ENCODE results near the gene MIA3.

Gene MIA3

DNA sequence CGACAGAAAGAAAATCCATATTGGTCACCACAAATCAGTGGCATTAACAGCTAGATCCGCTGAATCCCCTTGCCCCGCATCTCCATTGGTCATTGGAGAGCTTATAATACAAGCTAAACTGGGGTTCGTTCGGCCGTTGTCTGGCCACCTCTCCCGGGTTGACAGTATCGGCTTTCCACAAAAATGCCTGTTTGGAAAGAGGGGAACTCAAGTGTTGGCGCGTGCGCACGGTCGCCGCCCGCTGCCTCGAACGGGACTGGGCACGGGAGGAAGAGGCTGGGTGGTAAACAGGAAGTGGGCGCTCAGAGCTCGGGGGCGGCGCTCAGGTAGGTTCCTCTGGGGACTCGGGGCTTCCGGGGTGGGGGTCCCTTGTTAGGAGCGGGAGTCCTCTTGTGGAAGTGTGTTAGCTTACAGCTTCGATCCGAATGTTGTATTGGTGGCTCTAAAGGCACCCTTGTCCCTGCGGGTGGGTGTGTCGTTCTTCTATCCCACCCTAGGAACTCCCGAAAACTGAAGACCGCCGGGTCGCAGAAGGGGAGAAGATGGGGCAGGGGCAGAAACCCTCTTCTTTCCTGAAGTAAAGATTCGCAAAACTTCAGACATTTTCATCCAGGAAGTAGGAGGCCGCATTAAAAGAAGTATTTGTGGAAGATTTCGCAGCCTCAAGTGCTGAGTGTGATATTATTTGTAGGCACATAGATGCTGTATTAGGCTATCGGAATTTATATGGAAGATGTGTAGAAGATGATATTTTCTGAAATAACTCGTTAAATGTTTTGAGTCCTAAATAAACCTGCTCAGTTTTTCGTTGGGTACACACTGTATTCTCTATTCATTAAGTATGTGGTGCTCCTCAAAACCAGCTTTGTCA, 95.4 kb downstream of the MIA3 start:
- no peaks in the 10 kb centered on the region for H3K27me3 Mint-ChIP-seq
- peak overlapping the region; percentile 100 for H3K4me3 Mint-ChIP-seq
- no peaks in the 10 kb centered on the region for H3K9me3 Mint-ChIP-seq (ENCODE audit: low read depth)
- H3K4me1 Mint-ChIP-seq (ENCODE audit: low read depth): peaks cover 55% of the 10 kb centered on the region
- peak overlapping the region; percentile 99 for H3K27ac Mint-ChIP-seq
- peaks cover 4% of the 10 kb centered on the region for H3K36me3 Mint-ChIP-seq

DNA sequence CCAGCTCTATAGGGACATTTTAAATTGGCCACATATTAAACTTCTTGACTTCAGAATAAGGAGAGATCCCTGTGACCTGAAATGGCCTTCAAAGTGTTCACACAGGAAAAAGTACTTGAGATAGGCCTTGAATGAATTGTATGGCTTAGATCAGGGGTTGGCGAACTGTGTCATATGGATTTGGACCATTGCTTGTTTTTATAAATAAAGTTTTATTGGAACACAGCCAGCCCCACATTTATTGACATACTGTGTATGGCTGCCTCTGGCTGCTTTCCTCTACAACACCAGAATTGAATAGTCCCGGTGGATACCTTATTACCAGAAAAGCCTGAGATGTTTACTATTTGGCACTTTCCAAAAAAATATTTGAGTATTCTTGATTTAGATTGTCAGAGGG, 98.5 kb downstream of the MIA3 start:
- Mint-ChIP-seq H3K4me3 (no peak overlapping the region), H3K27ac (no peak overlapping the region), H3K4me1 (ENCODE audit: low read depth) (peaks cover 41% of the 10 kb centered on the region), H3K36me3 (peaks cover 9% of the 10 kb centered on the region), H3K27me3 (no peaks in the 10 kb centered on the region), H3K9me3 (ENCODE audit: low read depth) (no peaks in the 10 kb centered on the region)
